ENCODE data around the gene PIK3R1. TPM values are rescaled to one million over a fixed set of nuclear protein-coding genes. Genes with fewer than 3 reads are reported as not detected.

The PIK3R1 gene
- polyA plus RNA-seq, 1 donor (not counting 4 experiments of a cell fraction or from before 2014, with no cell fraction given), result 16.7 TPM

GRCh38 chr5:68282001-68282400 is 66.4 kb downstream of the PIK3R1 start:
- TF ChIP-seq EZH2 (IDR thresholded peaks at IDR 0.05; ENCODE audit: low read length) (no peak), CTCF (optimal IDR thresholded peaks at IDR 0.05 in 1 of 3, IDR thresholded peaks at IDR 0.05 in 1 of 3, conservative IDR thresholded peaks at IDR 0.05 in 1 of 3; ENCODE audit: extremely low read depth in 1 of 3, insufficient read depth in 2 of 3, low read length in 3 of 3) (no peak)
- FAIRE-seq (no peak), DNase-seq (ENCODE audit: low read depth, low spot score) (no peak)
- Histone ChIP-seq H3K27me3 (ENCODE audit: control insufficient read depth, extremely low read depth, insufficient read depth, low read length) (no peaks in the 10 kb centered on the region), H3K79me2 (ENCODE audit: control insufficient read depth, insufficient read depth, low read length) (no peaks in the 10 kb centered on the region), H4K20me1 (ENCODE audit: control insufficient read depth, extremely low read depth, insufficient read depth, low read length) (no peaks in the 10 kb centered on the region), H3K4me3 (ENCODE audit: control insufficient read depth in 2 of 3, extremely low read depth in 1 of 3, insufficient read depth in 2 of 3, low read depth in 1 of 3, low read length in 3 of 3) (no peak overlapping the region), H3K9me3 (ENCODE audit: control insufficient read depth, low read depth, low read length) (no peaks in the 10 kb centered on the region), H2AFZ (ENCODE audit: control insufficient read depth, low read length) (no peak overlapping the region), H3K9ac (ENCODE audit: control insufficient read depth, extremely low read depth, insufficient read depth, low read length) (no peak overlapping the region), H3K36me3 (ENCODE audit: control insufficient read depth in 2 of 2, extremely low read depth in 1 of 2, insufficient read depth in 2 of 2, low read length in 2 of 2) (peaks cover 7 to 21% of the 10 kb centered on the region in 2 experiments), H3K9me1 (ENCODE audit: control insufficient read depth, extremely low read depth, insufficient read depth, low read length) (no peaks in the 10 kb centered on the region), H3K27ac (ENCODE audit: control insufficient read depth, insufficient read depth, low read length) (no peak overlapping the region), H3K4me1 (ENCODE audit: control insufficient read depth, extremely low read depth, insufficient read depth, low read length) (peaks cover 11% of the 10 kb centered on the region), H3K4me2 (ENCODE audit: control insufficient read depth, extremely low read depth, insufficient read depth, low read depth, low read length) (no peak overlapping the region)
- dilution Hi-C loops (cut with MboI; ENCODE audit: extremely low pct_ligation_motif_present, low sequenced_read_pairs), result no loop called here

GRCh38 chr5:68283766-68284165 is 68.2 kb downstream of the PIK3R1 start:
- H2AFZ ChIP-seq (ENCODE audit: control insufficient read depth, low read length), result no peak overlapping the region
- no peak for FAIRE-seq
- TF ChIP-seq EZH2 (IDR thresholded peaks at IDR 0.05; ENCODE audit: low read length) (no peak), CTCF (optimal IDR thresholded peaks at IDR 0.05 in 1 of 3, IDR thresholded peaks at IDR 0.05 in 1 of 3, conservative IDR thresholded peaks at IDR 0.05 in 1 of 3; ENCODE audit: extremely low read depth in 1 of 3, insufficient read depth in 2 of 3, low read length in 3 of 3) (no peak)
- no peaks in the 10 kb centered on the region for H3K27me3 ChIP-seq (ENCODE audit: control insufficient read depth, extremely low read depth, insufficient read depth, low read length)
- H3K4me1 ChIP-seq (ENCODE audit: control insufficient read depth, extremely low read depth, insufficient read depth, low read length), result peaks cover 12% of the 10 kb centered on the region
- H3K79me2 ChIP-seq (ENCODE audit: control insufficient read depth, insufficient read depth, low read length), result no peaks in the 10 kb centered on the region
- DNase-seq (ENCODE audit: low read depth, low spot score), result no peak
- peaks cover 7 to 13% of the 10 kb centered on the region in 2 experiments for H3K36me3 ChIP-seq (ENCODE audit: control insufficient read depth in 2 of 2, extremely low read depth in 1 of 2, insufficient read depth in 2 of 2, low read length in 2 of 2)
- no peak overlapping the region for H3K4me3 ChIP-seq (ENCODE audit: control insufficient read depth in 2 of 3, extremely low read depth in 1 of 3, insufficient read depth in 2 of 3, low read depth in 1 of 3, low read length in 3 of 3)
- no peak overlapping the region for H3K4me2 ChIP-seq (ENCODE audit: control insufficient read depth, extremely low read depth, insufficient read depth, low read depth, low read length)
- no peak overlapping the region for H3K27ac ChIP-seq (ENCODE audit: control insufficient read depth, insufficient read depth, low read length)
- no peaks in the 10 kb centered on the region for H4K20me1 ChIP-seq (ENCODE audit: control insufficient read depth, extremely low read depth, insufficient read depth, low read length)
- H3K9ac ChIP-seq (ENCODE audit: control insufficient read depth, extremely low read depth, insufficient read depth, low read length), result no peak overlapping the region
- no peaks in the 10 kb centered on the region for H3K9me3 ChIP-seq (ENCODE audit: control insufficient read depth, low read depth, low read length)
- dilution Hi-C loops (cut with MboI; ENCODE audit: extremely low pct_ligation_motif_present, low sequenced_read_pairs), result no loop called here
- H3K9me1 ChIP-seq (ENCODE audit: control insufficient read depth, extremely low read depth, insufficient read depth, low read length), result no peaks in the 10 kb centered on the region

Data from keratinocyte (primary cell).